H9 (cell line): ENCODE measurements around the gene SLC19A1. TPM values are rescaled to one million over a fixed set of nuclear protein-coding genes. Genes with fewer than 3 reads are reported as not detected.

Experiments
- DNase-seq: peaks from one replicate; pipeline ENCODE4 v3.0.0-alpha.2; 2017
- H2AFZ ChIP-seq: one replicate; pipeline ENCODE4 v1.6.1; 2013; ENCODE audit warnings: mild to moderate bottlenecking, low read length, control low read depth, moderate library complexity
- H2AK5ac ChIP-seq: 2 replicates; pipeline ENCODE4 v1.6.1; 2013; ENCODE audit warnings: low read length, control low read depth, mixed read lengths; ENCODE audit not compliant: insufficient read length
- H2BK120ac ChIP-seq: one replicate; pipeline ENCODE4 v1.6.1; 2013; ENCODE audit warnings: low read depth, mild to moderate bottlenecking, low read length, control low read depth, inconsistent platforms; ENCODE audit not compliant: poor library complexity, severe bottlenecking
- H2BK12ac ChIP-seq: 2 replicates; pipeline ENCODE4 v1.6.1; 2013; ENCODE audit warnings: low read length, control low read depth, mixed read lengths, low read depth; ENCODE audit not compliant: insufficient read length
- H2BK15ac ChIP-seq: 2 replicates; pipeline ENCODE4 v1.6.1; 2013; ENCODE audit warnings: low read depth, low read length, control low read depth
- H2BK20ac ChIP-seq: one replicate; pipeline ENCODE4 v1.6.1; 2013; ENCODE audit warnings: low read depth, mild to moderate bottlenecking, low read length, control low read depth, inconsistent platforms; ENCODE audit not compliant: poor library complexity, severe bottlenecking
- H2BK5ac ChIP-seq: 2 replicates; pipeline ENCODE4 v1.6.1; 2013; ENCODE audit warnings: low read length, control low read depth, mixed read lengths; ENCODE audit not compliant: insufficient read length
- H3K14ac ChIP-seq: 2 replicates; pipeline ENCODE4 v1.6.1; 2013; ENCODE audit warnings: low read length, control low read depth; ENCODE audit not compliant: insufficient read depth
- H3K18ac ChIP-seq: 2 replicates; pipeline ENCODE4 v1.6.1; 2013; ENCODE audit warnings: low read depth, mild to moderate bottlenecking, mixed read lengths, low read length, control low read depth; ENCODE audit not compliant: insufficient read length
- H3K23ac ChIP-seq: 2 replicates; pipeline ENCODE4 v1.6.1; 2013; ENCODE audit warnings: low read length, control low read depth, mixed read lengths, low read depth; ENCODE audit not compliant: insufficient read length
- H3K23me2 ChIP-seq: 2 replicates; pipeline ENCODE4 v1.6.1; 2013; ENCODE audit warnings: low read depth, mild to moderate bottlenecking, mixed read lengths, low read length, control low read depth; ENCODE audit not compliant: insufficient read length, poor library complexity, severe bottlenecking
- H3K27ac ChIP-seq: 2 replicates; pipeline ENCODE4 v1.5.1; 2013; ENCODE audit warnings: low read length, control low read depth, mixed read lengths, low read depth; ENCODE audit not compliant: insufficient read length
- H3K27me3 ChIP-seq: 2 replicates; pipeline ENCODE4 v1.6.1; 2013; ENCODE audit warnings: low read length, control low read depth, inconsistent platforms; ENCODE audit not compliant: insufficient read depth
- H3K4ac ChIP-seq: 2 replicates; pipeline ENCODE4 v1.6.1; 2013; ENCODE audit warnings: low read depth, mild to moderate bottlenecking, control low read depth, inconsistent platforms, low read length, moderate library complexity
- H3K4me1 ChIP-seq: 2 replicates; pipeline ENCODE4 v1.6.1; 2013; ENCODE audit warnings: low read length, control low read depth, inconsistent platforms; ENCODE audit not compliant: insufficient read depth
- H3K4me2 ChIP-seq: 2 replicates; pipeline ENCODE4 v1.6.1; 2013; ENCODE audit warnings: low read length, control low read depth, mixed read lengths; ENCODE audit not compliant: insufficient read length, insufficient read depth
- H3K56ac ChIP-seq: 2 replicates; pipeline ENCODE4 v1.6.1; 2013; ENCODE audit warnings: low read depth, mild to moderate bottlenecking, mixed read lengths, low read length, control low read depth; ENCODE audit not compliant: insufficient read length
- H3K79me1 ChIP-seq: 2 replicates; pipeline ENCODE4 v1.6.1; 2013; ENCODE audit warnings: low read depth, mild to moderate bottlenecking, moderate library complexity, low read length, control low read depth, inconsistent platforms; ENCODE audit not compliant: insufficient read depth, poor library complexity, severe bottlenecking
- H3K79me2 ChIP-seq: 2 replicates; pipeline ENCODE4 v1.6.1; 2013; ENCODE audit warnings: low read length, control low read depth, inconsistent platforms; ENCODE audit not compliant: insufficient read depth
- H3K9ac ChIP-seq: 2 replicates; pipeline ENCODE4 v1.6.1; 2013; ENCODE audit warnings: low read length, control low read depth, mixed read lengths; ENCODE audit not compliant: insufficient read length; ENCODE audit errors: extremely low read depth
- H3K9me3 ChIP-seq: one replicate; pipeline ENCODE4 v1.6.1; 2013; ENCODE audit warnings: low read depth, low read length, inconsistent platforms; ENCODE audit not compliant: control insufficient read depth
- H3T11ph ChIP-seq: one replicate; pipeline ENCODE4 v1.6.1; 2013; ENCODE audit warnings: mild to moderate bottlenecking, low read length, control low read depth, inconsistent platforms
- H4K20me1 ChIP-seq: one replicate; pipeline ENCODE4 v1.6.1; 2013; ENCODE audit not compliant: control insufficient read depth, insufficient read length, insufficient read depth
- H4K5ac ChIP-seq: 2 replicates; pipeline ENCODE4 v1.6.1; 2013; ENCODE audit warnings: low read depth, mild to moderate bottlenecking, mixed read lengths, low read length, control low read depth; ENCODE audit not compliant: insufficient read length
- H4K8ac ChIP-seq: replicated peaks from 2 replicates; pipeline ENCODE4 v1.6.1; 2013; ENCODE audit warnings: low read length, control low read depth, mixed read lengths, low read depth; ENCODE audit not compliant: insufficient read length
- H4K91ac ChIP-seq: 2 replicates; pipeline ENCODE4 v1.6.1; 2013; ENCODE audit warnings: low read depth, mild to moderate bottlenecking, moderate library complexity, mixed read lengths, low read length, control low read depth; ENCODE audit not compliant: insufficient read length
- H3K27ac Mint-ChIP-seq, 3 experiments: 2 replicates in 2 of 3; 3 replicates in 1 of 3; pipeline ENCODE4 v1.8.0; 2020 to 2021; ENCODE audit warnings: mixed read lengths in 3 of 3, mild to moderate bottlenecking in 1 of 3, moderate library complexity in 1 of 3
- H3K27me3 Mint-ChIP-seq: 2 replicates; pipeline ENCODE4 v1.8.0; 2021; ENCODE audit warnings: low read depth, mild to moderate bottlenecking, moderate library complexity, mixed read lengths
- H3K36me3 Mint-ChIP-seq, 3 experiments: 2 replicates in 2 of 3; 3 replicates in 1 of 3; pipeline ENCODE4 v1.8.0; 2020 to 2021; ENCODE audit warnings: low read depth in 3 of 3, mixed read lengths in 3 of 3; ENCODE audit not compliant: insufficient read depth in 1 of 3
- H3K4me1 Mint-ChIP-seq, 2 experiments: 2 replicates each; pipeline ENCODE4 v1.8.0; 2020; ENCODE audit warnings: mixed read lengths in 2 of 2
- H3K4me3 Mint-ChIP-seq, 2 experiments: 2 replicates in 1 of 2; 3 replicates in 1 of 2; pipeline ENCODE4 v1.8.0; 2020 to 2021; ENCODE audit warnings: mild to moderate bottlenecking in 2 of 2, mixed read lengths in 2 of 2, moderate library complexity in 1 of 2
- H3K9me3 Mint-ChIP-seq, 2 experiments: 2 replicates in 1 of 2; 3 replicates in 1 of 2; pipeline ENCODE4 v1.8.0; 2020; ENCODE audit warnings: mild to moderate bottlenecking in 2 of 2, mixed read lengths in 2 of 2, moderate library complexity in 1 of 2
- CTCF ChIP-seq: fragments of 200-600 bp; sonication (generic); conservative IDR thresholded peaks from 3 replicates; pipeline ENCODE4 v1.8.0; 2021; ENCODE audit warnings: antibody characterized with exemption, mild to moderate bottlenecking
- WGBS: extraction: QIAGEN DNeasy Blood & Tissue Kit; methylation state at CpG from one replicate; pipeline ENCODE4 v1.1.7; 2013; ENCODE audit warnings: missing lambda C conversion rate, low lambda C conversion rate, mixed read lengths; ENCODE audit not compliant: insufficient read length; ENCODE audit errors: extremely low coverage; 5-methylcytosine and 5-hydroxymethylcytosine counted together
- total RNA-seq: library from RNA; stranded (reverse); gene quantifications from 2 replicates; pipeline ENCODE4 v1.2.1, GENCODE V29; 2021

Gene SLC19A1
- total RNA-seq, 1 experiment from 2014 or later: 32.4 TPM

GRCh38 chr21:45551316-45551715 is 9.1 kb upstream of the SLC19A1 start:
- Histone ChIP-seq H4K5ac (no peak overlapping the region), H2AK5ac (no peak overlapping the region), H2BK5ac (no peak overlapping the region), H2BK120ac (no peak overlapping the region), H3K79me2 (no peaks in the 10 kb centered on the region), H3K4me1 (peaks cover 2% of the 10 kb centered on the region; the same call in 1 of the 2 replicates), H2BK15ac (no peak overlapping the region), H3K23ac (no peak overlapping the region), H4K20me1 (no peaks in the 10 kb centered on the region), H3K79me1 (no peaks in the 10 kb centered on the region), H3K14ac (no peak overlapping the region), H3K18ac (no peak overlapping the region), H3K4me2 (no peak overlapping the region), H4K8ac (no peak overlapping the region), H3T11ph (no peak overlapping the region), H3K9ac (no peak overlapping the region), H2BK12ac (no peak overlapping the region), H3K4ac (no peak overlapping the region), H3K56ac (no peak overlapping the region), H2AFZ (no peak overlapping the region), H4K91ac (no peak overlapping the region), H2BK20ac (no peak overlapping the region), H3K27me3 (no peaks in the 10 kb centered on the region), H3K27ac (no peak overlapping the region), H3K9me3 (no peaks in the 10 kb centered on the region), H3K23me2 (no peaks in the 10 kb centered on the region)
- no peak for DNase-seq
- Mint-ChIP-seq H3K9me3 (peaks cover 3 to 6% of the 10 kb centered on the region in 2 experiments; a peak in 3 of 5 replicates), H3K27ac (peak overlapping the region in 2 of 3 experiments; percentile 3 to 17; a peak in 2 of 7 replicates), H3K36me3 (peaks cover 0 to 7% (median 1%) of the 10 kb centered on the region in 3 experiments; a peak in 2 of 7 replicates), H3K4me3 (peak overlapping the region in 1 of 2 experiments; percentile 29; a peak in 1 of 5 replicates), H3K27me3 (peaks cover 31% of the 10 kb centered on the region), H3K4me1 (peaks cover 23 to 30% of the 10 kb centered on the region in 2 experiments)
- no peak for TF ChIP-seq CTCF
- 100% methylated on average over 2 of the region's 8 CpGs for WGBS
